NCI-H510A (cell line): ENCODE measurements around the gene MAGI1.

Source experiments
- DNase-seq: peaks from one replicate; lab custom pipeline; 2025; lab: John Stamatoyannopoulos, UW

Gene MAGI1

DNA sequence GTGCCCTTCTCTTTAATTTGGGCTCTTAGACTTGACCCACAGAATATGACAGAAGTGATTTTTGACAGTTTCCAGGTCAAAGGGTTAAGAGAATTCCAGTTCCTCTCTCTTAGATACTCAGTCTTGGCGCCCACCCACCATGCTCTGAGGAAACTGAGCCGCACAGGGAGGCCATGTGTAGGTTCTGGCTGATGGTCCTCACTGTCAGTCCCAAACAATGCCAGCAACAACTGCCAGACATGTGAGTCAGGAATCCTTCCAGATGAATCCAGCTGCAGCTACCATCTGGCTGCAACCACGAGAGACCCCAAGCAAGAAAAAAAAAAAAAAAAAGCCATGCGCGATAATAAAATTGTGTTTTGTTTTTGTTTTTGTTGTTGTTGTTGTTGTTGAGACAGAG lies 326.6 kb downstream of the MAGI1 start:
- DNase-seq: no peak

DNA sequence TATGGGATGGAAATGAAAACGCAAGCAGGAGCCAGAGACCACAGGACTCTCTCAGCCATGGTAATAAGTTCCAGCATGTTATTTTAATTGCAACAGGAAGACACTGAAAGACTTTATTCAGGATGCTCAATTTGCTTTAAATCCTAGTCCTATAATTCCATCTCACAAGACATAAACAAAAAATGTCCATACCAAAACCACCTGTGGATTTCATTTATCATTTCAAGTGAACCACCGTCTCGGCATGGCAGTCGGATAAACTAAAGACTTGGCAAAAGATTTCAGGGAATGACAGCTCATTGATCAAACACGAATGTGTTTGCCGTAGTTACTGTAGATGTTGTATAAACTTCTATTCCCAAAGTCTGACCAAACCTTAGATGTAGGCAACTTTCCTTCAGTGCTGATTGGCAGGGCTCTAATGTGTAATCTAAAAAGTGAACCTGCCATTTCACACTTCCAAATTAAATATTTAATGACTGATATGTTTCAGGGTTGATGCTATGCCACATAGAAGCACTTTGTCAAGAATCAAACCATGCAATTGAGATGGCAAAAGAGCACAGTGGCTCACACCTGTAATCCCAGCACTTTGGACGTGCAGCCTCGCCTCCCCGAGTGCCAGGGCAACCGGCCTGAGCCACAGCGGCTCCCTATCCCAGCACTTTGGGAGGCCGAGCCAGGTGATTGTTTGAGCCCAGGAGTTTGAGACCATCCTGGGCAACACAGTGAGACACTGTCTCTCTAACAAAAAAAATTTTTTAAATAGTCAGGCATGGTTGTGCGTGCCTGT lies 331.7 kb downstream of the MAGI1 start:
- DNase-seq: no peak

DNA sequence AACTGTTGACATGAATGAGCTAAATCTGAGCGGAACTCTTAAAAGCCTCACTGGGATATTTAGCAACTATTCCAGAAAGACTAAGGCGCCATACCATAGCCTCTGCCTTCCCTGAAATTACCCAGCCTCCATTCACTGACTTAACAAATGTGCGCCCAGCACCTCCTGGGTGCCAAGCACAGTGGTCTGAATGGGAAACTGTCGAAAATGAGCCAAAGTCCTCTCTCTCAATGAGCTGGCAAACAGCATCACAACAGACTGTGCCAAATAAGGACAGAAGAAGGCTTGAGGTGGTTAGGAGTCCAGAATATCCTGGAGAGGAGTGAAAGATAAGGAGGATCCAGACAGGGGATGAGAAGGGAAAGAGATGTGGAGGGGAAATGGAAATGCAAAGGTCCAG lies 332.4 kb downstream of the MAGI1 start:
- no peak for DNase-seq

DNA sequence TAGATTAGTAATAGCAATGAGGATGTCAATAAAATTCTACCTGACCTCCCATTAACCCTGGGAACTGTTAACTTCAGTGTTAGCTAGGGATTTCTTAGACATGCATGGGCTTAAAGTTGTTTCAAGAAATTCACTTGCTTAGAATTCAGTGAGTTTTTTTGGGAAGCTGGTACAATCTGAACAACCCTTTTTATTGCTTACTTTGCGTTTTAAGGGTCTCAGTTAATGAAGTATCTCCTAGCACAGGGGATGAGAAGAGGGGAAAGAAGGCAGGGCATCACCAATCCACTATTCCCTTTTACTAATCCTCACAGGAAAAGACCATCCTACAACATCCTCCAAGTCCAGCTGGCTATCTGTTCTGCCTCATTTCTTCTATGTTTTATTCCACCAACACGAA lies 334.9 kb downstream of the MAGI1 start:
- DNase-seq: no peak

DNA sequence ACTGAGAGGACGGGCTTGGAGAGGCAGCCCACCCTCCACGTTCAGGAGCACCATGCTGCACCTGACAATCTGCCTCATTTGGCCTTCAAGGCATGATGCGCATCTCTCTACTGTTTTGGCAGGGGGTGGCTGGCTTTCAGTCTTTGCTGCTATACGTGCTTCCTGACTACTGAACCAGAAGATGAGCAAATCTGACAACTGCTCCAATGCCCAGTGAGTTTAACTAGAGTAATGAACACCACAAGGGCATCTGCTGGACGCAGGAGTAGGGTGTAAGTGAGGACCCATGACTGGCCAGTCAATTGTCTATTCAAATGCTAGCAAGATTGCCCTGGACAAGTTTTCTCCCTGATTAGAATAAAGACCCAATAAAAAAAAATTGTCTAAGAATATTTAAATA lies 335.7 kb downstream of the MAGI1 start:
- no peak for DNase-seq

GRCh38 chr3:65702202-65702601 lies 336.5 kb downstream of the MAGI1 start:
- DNase-seq: no peak

DNA sequence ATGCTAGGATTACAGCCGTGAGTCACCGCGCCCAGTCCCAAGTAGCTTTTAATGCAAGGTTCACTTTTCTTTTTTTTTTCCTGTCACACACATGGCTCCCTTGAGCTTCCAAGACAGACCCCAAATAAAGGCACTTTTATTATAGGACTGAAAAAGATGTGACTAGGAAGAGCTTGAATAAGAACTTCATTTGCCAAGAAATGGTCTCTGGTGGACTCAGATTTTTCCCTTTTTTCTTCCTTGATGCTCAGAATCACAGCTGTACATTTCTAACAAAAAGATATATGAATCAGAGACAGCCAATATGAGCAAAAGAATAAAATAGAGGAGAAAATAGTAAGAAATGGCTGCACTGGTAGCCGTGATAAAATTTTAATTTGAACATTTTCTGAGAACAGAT lies 337.2 kb downstream of the MAGI1 start:
- DNase-seq: no peak

- no peak for DNase-seq
These were observed 349.3 kb downstream of the MAGI1 start for GRCh38 chr3:65689436-65689835.

DNA sequence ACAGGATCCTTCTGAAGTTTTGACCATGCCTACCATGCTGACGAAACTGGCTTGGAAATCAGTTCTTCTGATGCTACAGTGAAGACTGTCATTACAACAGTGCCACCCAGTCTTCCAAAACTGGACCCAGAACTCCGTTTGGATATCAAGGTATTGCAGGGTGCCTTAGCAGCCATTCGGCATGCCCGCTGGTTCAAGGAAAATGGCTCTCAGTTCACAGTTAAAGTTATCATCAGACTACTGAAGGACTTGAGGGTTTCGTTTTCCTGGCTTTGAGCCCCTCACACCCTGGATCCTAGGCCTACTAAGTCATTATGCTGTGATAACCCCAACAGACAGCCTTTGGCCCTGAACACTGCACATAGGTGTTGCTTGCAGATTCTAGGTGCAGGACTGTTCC lies 351.0 kb downstream of the MAGI1 start:
- DNase-seq: no peak

DNA sequence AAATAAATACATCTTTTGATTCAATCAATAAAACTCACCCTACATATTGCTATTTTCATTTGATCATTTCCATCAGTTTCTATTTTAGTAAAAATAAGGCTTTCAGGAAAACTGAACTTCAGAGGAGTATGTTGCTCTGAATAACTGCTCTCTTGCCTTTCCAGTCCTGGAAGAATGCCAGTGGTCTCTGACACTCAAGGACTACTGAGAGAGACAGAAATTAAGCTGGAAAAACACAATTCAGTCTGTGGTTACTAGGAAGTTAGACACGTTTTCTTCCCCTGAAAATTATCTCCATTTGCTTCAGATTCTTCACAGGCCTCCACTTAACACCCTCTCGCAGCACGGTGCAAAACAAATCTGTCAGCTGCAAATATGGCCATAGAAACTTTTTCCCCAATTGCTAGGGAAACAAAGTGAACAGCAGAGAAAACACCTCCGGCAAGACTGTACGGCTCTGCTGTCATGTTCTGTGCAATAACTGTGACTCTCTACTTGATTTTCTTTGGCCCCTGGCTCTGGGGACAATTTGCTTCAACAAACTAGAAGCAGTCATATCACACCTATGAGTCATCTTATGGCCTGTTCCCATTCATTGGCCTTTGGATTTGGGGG lies 353.0 kb downstream of the MAGI1 start:
- DNase-seq: no peak

GRCh38 chr3:65678516-65678915 lies 360.2 kb downstream of the MAGI1 start:
- no peak for DNase-seq

- no peak for DNase-seq
These were observed 361.2 kb downstream of the MAGI1 start for GRCh38 chr3:65677486-65678010.

- no peak for DNase-seq
These were observed 362.1 kb downstream of the MAGI1 start for GRCh38 chr3:65676580-65676979.

- no peak for DNase-seq
These were observed 363.7 kb downstream of the MAGI1 start for GRCh38 chr3:65675011-65675410.

GRCh38 chr3:65674226-65674625 lies 364.5 kb downstream of the MAGI1 start:
- no peak for DNase-seq

- no peak for DNase-seq
These were observed 365.6 kb downstream of the MAGI1 start for GRCh38 chr3:65672871-65673815.

DNA sequence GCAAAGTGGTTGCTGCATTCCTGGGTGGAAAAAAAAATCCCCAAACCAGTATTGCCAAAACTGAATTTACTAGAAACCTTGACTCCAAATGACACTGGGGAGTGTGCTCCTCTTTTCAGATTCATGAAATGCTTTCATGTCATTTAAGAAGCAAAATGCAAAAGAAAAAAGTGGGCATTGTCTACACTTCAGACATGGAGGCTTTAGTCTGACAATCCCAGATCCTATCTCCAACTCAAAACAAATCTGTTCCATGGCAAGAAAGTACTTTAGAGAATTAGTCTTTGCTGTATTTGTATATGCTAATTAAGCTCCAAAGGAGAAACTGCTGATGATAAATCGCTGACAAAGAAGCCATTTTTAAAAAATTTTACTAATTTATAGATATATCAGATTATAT lies 366.7 kb downstream of the MAGI1 start:
- DNase-seq: no peak

DNA sequence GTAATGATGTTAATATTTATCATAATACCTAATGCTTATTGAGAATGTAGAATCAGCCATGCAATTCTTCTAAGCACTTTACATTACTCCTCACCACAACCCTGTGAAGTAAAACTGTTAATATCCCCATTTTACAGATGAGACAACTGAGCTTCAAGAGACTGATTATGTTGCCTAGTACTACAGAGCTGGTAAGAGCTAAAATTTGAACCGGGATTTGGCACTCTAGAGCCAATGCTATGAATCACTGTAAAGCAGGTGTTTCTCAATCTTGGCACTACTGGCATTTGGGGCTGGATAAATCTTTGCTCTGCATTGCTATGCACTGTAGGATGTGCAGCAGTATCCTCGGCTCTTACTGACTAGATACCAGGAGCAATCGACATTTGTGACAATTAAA lies 367.7 kb downstream of the MAGI1 start:
- no peak for DNase-seq

- DNase-seq: no peak
These were observed 369.4 kb downstream of the MAGI1 start for GRCh38 chr3:65669163-65669875.

- no peak for DNase-seq
These were observed 370.8 kb downstream of the MAGI1 start for GRCh38 chr3:65667963-65668362.

DNA sequence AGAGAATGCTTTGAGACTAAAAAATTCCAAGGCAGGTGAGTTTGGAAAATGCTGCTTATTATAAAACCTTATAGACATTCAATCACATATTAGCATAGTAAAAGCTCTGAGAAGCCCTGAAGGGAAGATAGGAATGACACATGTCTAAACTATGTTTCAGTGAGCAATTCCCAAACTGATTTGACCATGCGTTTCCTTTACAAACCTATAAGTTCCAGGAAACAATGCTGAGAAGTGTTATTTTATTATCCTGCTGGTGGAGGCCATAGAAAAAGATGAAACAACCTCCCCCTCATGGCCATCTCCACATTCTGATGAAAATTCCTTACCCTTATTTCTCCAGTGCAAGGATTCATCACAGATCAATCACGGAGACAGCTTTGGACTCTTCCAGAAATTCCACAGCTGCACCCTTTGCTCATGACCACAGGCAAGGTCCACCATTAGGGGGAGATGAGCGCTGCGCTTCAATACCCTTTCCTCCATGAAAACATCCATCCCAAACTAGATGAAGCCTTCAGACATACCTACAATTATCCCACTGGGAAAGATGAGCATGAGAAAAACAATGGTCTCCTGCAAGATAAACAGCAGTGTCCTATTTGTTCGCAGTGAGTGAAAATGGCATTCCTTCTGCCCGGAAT lies 372.1 kb downstream of the MAGI1 start:
- no peak for DNase-seq
